Neuronal stem cell (in vitro differentiated cells): Measurements from ENCODE around the gene C1orf21.

ENCODE experiments used
- DNase-seq: peaks from one replicate; pipeline ENCODE4 v3.0.0-alpha.2; 2013; ENCODE audit warnings: low spot score
- H2AFZ ChIP-seq: one replicate; pipeline ENCODE4 v1.6.1; 2013; ENCODE audit warnings: mild to moderate bottlenecking, low read length, inconsistent platforms
- H2AK5ac ChIP-seq: 2 replicates; pipeline ENCODE4 v1.6.1; 2013; ENCODE audit warnings: low read depth, mild to moderate bottlenecking, inconsistent platforms, low read length, moderate library complexity, mixed read lengths
- H2BK120ac ChIP-seq: 2 replicates; pipeline ENCODE4 v1.6.1; 2013; ENCODE audit warnings: low read depth, mild to moderate bottlenecking, inconsistent platforms, low read length, moderate library complexity, mixed read lengths
- H2BK12ac ChIP-seq: one replicate; pipeline ENCODE4 v1.6.1; 2013; ENCODE audit warnings: low read length, inconsistent platforms
- H2BK15ac ChIP-seq: 2 replicates; pipeline ENCODE4 v1.6.1; 2013; ENCODE audit warnings: mild to moderate bottlenecking, low read length, inconsistent platforms, mixed read lengths
- H2BK5ac ChIP-seq: one replicate; pipeline ENCODE4 v1.6.1; 2013; ENCODE audit warnings: inconsistent platforms, mild to moderate bottlenecking, low read length, moderate library complexity
- H3K14ac ChIP-seq: one replicate; pipeline ENCODE4 v1.6.1; 2013; ENCODE audit warnings: low read length, inconsistent platforms
- H3K18ac ChIP-seq: 2 replicates; pipeline ENCODE4 v1.6.1; 2013; ENCODE audit warnings: low read length, inconsistent platforms
- H3K23ac ChIP-seq: 2 replicates; pipeline ENCODE4 v1.6.1; 2013; ENCODE audit warnings: low read depth, mild to moderate bottlenecking, mixed read lengths, low read length, inconsistent platforms; ENCODE audit not compliant: poor library complexity
- H3K27ac ChIP-seq: replicated peaks from 3 replicates; pipeline ENCODE4 v1.5.1; 2013; ENCODE audit warnings: low read length, inconsistent platforms
- H3K27me3 ChIP-seq, 3 experiments: 2 replicates each; pipeline ENCODE4 v1.6.1; 2013; ENCODE audit warnings: low read length in 3 of 3, mild to moderate bottlenecking in 2 of 3, inconsistent platforms in 1 of 3, low read depth in 1 of 3, mixed read lengths in 1 of 3, moderate library complexity in 1 of 3; ENCODE audit not compliant: control insufficient read depth in 3 of 3, insufficient read depth in 3 of 3
- H3K36me3 ChIP-seq, 2 donors: replicated peaks in 1 of 2; 2 replicates each; pipeline ENCODE4 v1.6.1; 2013; ENCODE audit warnings: low read length in 2 of 2; ENCODE audit not compliant: control insufficient read depth in 2 of 2, insufficient read depth in 2 of 2
- H3K4ac ChIP-seq: 2 replicates; pipeline ENCODE4 v1.6.1; 2013; ENCODE audit warnings: inconsistent platforms, mild to moderate bottlenecking, low read length, moderate library complexity
- H3K4me1 ChIP-seq, 2 donors: 1 replicate in 1 of 2; 2 replicates in 1 of 2; pipeline ENCODE4 v1.6.1; 2013; ENCODE audit warnings: low read length in 2 of 2, low read depth in 1 of 2; ENCODE audit not compliant: control insufficient read depth in 2 of 2, insufficient read depth in 1 of 2
- H3K4me2 ChIP-seq: one replicate; pipeline ENCODE4 v1.6.1; 2013; ENCODE audit warnings: mild to moderate bottlenecking, low read length, inconsistent platforms; ENCODE audit not compliant: insufficient read depth, poor library complexity, severe bottlenecking
- H3K4me3 ChIP-seq, 2 donors: 2 replicates each; pipeline ENCODE4 v1.5.1; 2013; ENCODE audit warnings: low read length in 2 of 2, mild to moderate bottlenecking in 2 of 2, inconsistent platforms in 1 of 2, moderate library complexity in 1 of 2
- H3K79me1 ChIP-seq: one replicate; pipeline ENCODE4 v1.6.1; 2013; ENCODE audit warnings: low read depth, mild to moderate bottlenecking, inconsistent platforms, low read length, moderate library complexity
- H3K9ac ChIP-seq: one replicate; pipeline ENCODE4 v1.6.1; 2013; ENCODE audit warnings: mild to moderate bottlenecking, low read depth, low read length, inconsistent platforms; ENCODE audit not compliant: poor library complexity
- H3K9me3 ChIP-seq, 2 donors: replicated peaks in 1 of 2; 2 replicates each; pipeline versions ENCODE3 to v1.6.1; 2013; ENCODE audit warnings: low read length in 2 of 2, mild to moderate bottlenecking in 2 of 2, inconsistent platforms in 1 of 2, low read depth in 1 of 2, mixed read lengths in 1 of 2, moderate library complexity in 1 of 2; ENCODE audit not compliant: control insufficient read depth in 2 of 2, insufficient read depth in 1 of 2
- H4K8ac ChIP-seq: one replicate; pipeline ENCODE4 v1.6.1; 2013; ENCODE audit warnings: low read depth, mild to moderate bottlenecking, inconsistent platforms, low read length, moderate library complexity
- H4K91ac ChIP-seq: one replicate; pipeline ENCODE4 v1.6.1; 2013; ENCODE audit warnings: low read length, low read depth, mild to moderate bottlenecking, inconsistent platforms; ENCODE audit not compliant: poor library complexity
- WGBS, 2 donors: extraction: QIAGEN DNeasy Blood & Tissue Kit; methylation state at CpG; one replicate each; pipeline ENCODE4 v1.1.7; 2013; ENCODE audit warnings: missing lambda C conversion rate in 2 of 2, mixed read lengths in 1 of 2; ENCODE audit not compliant: insufficient read length in 2 of 2, insufficient replicate concordance in 1 of 2; ENCODE audit errors: extremely low coverage in 2 of 2; 5-methylcytosine and 5-hydroxymethylcytosine counted together

The C1orf21 gene

GRCh38 chr1:184358256-184358655 is 28.6 kb upstream of the C1orf21 start:
- Histone ChIP-seq H2BK15ac (no peak overlapping the region), H3K18ac (no peak overlapping the region), H3K79me1 (no peaks in the 10 kb centered on the region), H2BK12ac (no peak overlapping the region), H3K14ac (no peak overlapping the region), H2BK120ac (no peak overlapping the region), H3K4me1 (peaks cover 0 to 3% of the 10 kb centered on the region in 2 donors), H3K4me2 (no peak overlapping the region), H2AK5ac (no peak overlapping the region), H3K9me3 (no peaks in the 10 kb centered on the region), H2BK5ac (no peak overlapping the region), H3K23ac (no peak overlapping the region), H3K9ac (no peak overlapping the region), H3K27me3 (peaks cover 0 to 4% (median 0%) of the 10 kb centered on the region in 3 experiments), H3K4ac (no peak overlapping the region), H3K4me3 (no peak overlapping the region), H3K36me3 (no peaks in the 10 kb centered on the region), H4K8ac (no peak overlapping the region), H3K27ac (no peak overlapping the region), H4K91ac (no peak overlapping the region), H2AFZ (no peak overlapping the region)
- no CpG with 5 or more reads among the region's 1 CpG for WGBS, 2 donors
- no peak for DNase-seq

DNA sequence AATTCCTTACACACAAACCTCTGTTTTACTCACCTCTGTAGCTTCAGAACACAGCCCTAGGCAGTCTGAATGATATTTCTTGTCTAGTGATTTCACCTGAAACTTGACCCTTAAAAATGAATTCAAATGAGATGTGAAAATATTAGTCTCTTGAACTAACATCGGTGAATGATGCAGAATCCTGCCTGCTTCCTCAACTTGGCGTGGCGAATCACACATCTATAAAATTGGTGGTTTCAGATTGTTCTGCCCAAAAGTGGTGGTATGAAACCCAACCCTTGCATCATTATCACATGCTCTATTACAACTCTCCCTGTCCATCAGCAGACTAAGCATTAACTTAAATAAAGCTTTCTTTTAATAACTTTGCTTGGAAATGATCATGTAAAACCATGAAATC is 26.9 kb upstream of the C1orf21 start:
- WGBS, 2 donors = no CpG with 5 or more reads among the region's 3 CpGs
- peaks cover 0 to 4% (median 0%) of the 10 kb centered on the region in 3 experiments for H3K27me3 ChIP-seq
- no peak overlapping the region for H3K27ac ChIP-seq
- no peak overlapping the region for H2BK15ac ChIP-seq
- no peak overlapping the region for H3K18ac ChIP-seq
- H3K23ac ChIP-seq = no peak overlapping the region
- no peaks in the 10 kb centered on the region for H3K36me3 ChIP-seq
- H3K4me2 ChIP-seq = no peak overlapping the region
- no peak overlapping the region for H3K4me3 ChIP-seq
- H4K8ac ChIP-seq = no peak overlapping the region
- H2BK12ac ChIP-seq = no peak overlapping the region
- no peak overlapping the region for H2BK120ac ChIP-seq
- no peak overlapping the region for H3K4ac ChIP-seq
- H4K91ac ChIP-seq = no peak overlapping the region
- no peak overlapping the region for H3K9ac ChIP-seq
- no peak overlapping the region for H2AK5ac ChIP-seq
- no peak for DNase-seq
- H3K4me1 ChIP-seq = peaks cover 0 to 3% of the 10 kb centered on the region in 2 donors
- H3K79me1 ChIP-seq = no peaks in the 10 kb centered on the region
- H3K14ac ChIP-seq = no peak overlapping the region
- H3K9me3 ChIP-seq = no peaks in the 10 kb centered on the region
- no peak overlapping the region for H2AFZ ChIP-seq
- H2BK5ac ChIP-seq = no peak overlapping the region

- no peak overlapping the region for H3K18ac ChIP-seq
- H4K8ac ChIP-seq = no peak overlapping the region
- no peak overlapping the region for H3K23ac ChIP-seq
- H2BK120ac ChIP-seq = no peak overlapping the region
- no peak overlapping the region for H4K91ac ChIP-seq
- no peak overlapping the region for H2BK12ac ChIP-seq
- no peak overlapping the region for H2BK5ac ChIP-seq
- H2AFZ ChIP-seq = no peak overlapping the region
- H3K14ac ChIP-seq = no peak overlapping the region
- H3K4me2 ChIP-seq = no peak overlapping the region
- H3K4me1 ChIP-seq = peaks cover 0 to 2% of the 10 kb centered on the region in 2 donors
- no peak overlapping the region for H3K4me3 ChIP-seq
- H3K27me3 ChIP-seq = peaks cover 0 to 4% (median 0%) of the 10 kb centered on the region in 3 experiments
- WGBS, 2 donors = no CpG with 5 or more reads among the region's 1 CpG
- H3K36me3 ChIP-seq = no peaks in the 10 kb centered on the region
- no peaks in the 10 kb centered on the region for H3K79me1 ChIP-seq
- H3K27ac ChIP-seq = no peak overlapping the region
- H3K9me3 ChIP-seq = no peaks in the 10 kb centered on the region
- H3K9ac ChIP-seq = no peak overlapping the region
- no peak overlapping the region for H3K4ac ChIP-seq
- H2AK5ac ChIP-seq = no peak overlapping the region
- no peak for DNase-seq
- no peak overlapping the region for H2BK15ac ChIP-seq
Measured at GRCh38 chr1:184362876-184363275, 24.0 kb upstream of the C1orf21 start.

GRCh38 chr1:184365699-184366098 is 21.1 kb upstream of the C1orf21 start:
- Histone ChIP-seq H3K4ac (no peak overlapping the region), H4K91ac (no peak overlapping the region), H3K27ac (no peak overlapping the region), H3K14ac (no peak overlapping the region), H3K4me3 (no peak overlapping the region), H3K36me3 (no peaks in the 10 kb centered on the region), H3K23ac (no peak overlapping the region), H2BK120ac (no peak overlapping the region), H3K79me1 (no peaks in the 10 kb centered on the region), H4K8ac (no peak overlapping the region), H3K9me3 (no peaks in the 10 kb centered on the region), H3K18ac (no peak overlapping the region), H2BK5ac (no peak overlapping the region), H3K4me1 (no peaks in the 10 kb centered on the region), H2AFZ (no peak overlapping the region), H3K27me3 (peaks cover 0 to 4% (median 0%) of the 10 kb centered on the region in 3 experiments), H3K9ac (no peak overlapping the region), H2AK5ac (no peak overlapping the region), H2BK12ac (no peak overlapping the region), H2BK15ac (no peak overlapping the region), H3K4me2 (no peak overlapping the region)
- no peak for DNase-seq
- WGBS, 2 donors = no CpG with 5 or more reads among the region's 2 CpGs
